Measurements from ENCODE around the gene SLC8A1. TPM values are rescaled to one million over a fixed set of nuclear protein-coding genes. Genes with fewer than 3 reads are reported as not detected.

Gene SLC8A1
- total and polyA plus RNA-seq, 11 donors = 61.9 to 1,521 (median 827) TPM

DNA sequence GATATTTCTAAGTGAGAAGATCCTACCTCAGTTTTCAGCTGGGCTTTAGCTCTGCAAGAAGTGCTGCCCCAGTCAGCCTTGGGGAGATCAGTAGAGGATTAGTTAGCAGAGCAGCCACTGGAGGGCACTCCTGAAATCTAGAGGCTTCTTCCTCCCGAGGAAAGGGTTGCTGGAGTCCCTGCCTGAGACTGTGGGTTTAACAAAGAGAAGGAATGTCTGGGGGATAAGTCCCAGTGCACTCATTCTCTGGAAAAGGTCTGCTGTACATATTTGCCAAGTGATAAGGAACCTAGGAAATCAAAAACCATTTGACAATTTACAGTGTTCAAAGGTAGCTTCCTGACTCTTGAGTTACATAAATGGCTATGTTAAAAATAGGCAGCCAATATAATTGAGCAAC lies 207.2 kb downstream of the SLC8A1 start:
- H3K27ac ChIP-seq = peak overlapping the region in 10 of 12 donors; percentile 23 to 68 (median 54)
- WGBS, 4 donors = 0 to 2% (median 0%) methylated on average over 1 of the region's 1 CpG
- H3K27me3 ChIP-seq = no peaks in the 10 kb centered on the region
- DNase-seq (peak in 4 of 5 donors; percentile 61 to 70 (median 68)), ATAC-seq (peak; percentile 34 to 70 (median 68))
- H3K4me1 ChIP-seq = peaks cover 0 to 76% (median 46%) of the 10 kb centered on the region in 12 donors
- TF ChIP-seq POLR2A (IDR thresholded peaks at IDR 0.05) = no peak
- TF ChIP-seq, protein P1, sequence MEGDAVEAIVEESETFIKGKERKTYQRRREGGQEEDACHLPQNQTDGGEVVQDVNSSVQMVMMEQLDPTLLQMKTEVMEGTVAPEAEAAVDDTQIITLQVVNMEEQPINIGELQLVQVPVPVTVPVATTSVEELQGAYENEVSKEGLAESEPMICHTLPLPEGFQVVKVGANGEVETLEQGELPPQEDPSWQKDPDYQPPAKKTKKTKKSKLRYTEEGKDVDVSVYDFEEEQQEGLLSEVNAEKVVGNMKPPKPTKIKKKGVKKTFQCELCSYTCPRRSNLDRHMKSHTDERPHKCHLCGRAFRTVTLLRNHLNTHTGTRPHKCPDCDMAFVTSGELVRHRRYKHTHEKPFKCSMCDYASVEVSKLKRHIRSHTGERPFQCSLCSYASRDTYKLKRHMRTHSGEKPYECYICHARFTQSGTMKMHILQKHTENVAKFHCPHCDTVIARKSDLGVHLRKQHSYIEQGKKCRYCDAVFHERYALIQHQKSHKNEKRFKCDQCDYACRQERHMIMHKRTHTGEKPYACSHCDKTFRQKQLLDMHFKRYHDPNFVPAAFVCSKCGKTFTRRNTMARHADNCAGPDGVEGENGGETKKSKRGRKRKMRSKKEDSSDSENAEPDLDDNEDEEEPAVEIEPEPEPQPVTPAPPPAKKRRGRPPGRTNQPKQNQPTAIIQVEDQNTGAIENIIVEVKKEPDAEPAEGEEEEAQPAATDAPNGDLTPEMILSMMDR (IDR thresholded peaks at IDR 0.05) = peak; percentile 16 to 65 (median 54)
- H3K36me3 ChIP-seq = no peaks in the 10 kb centered on the region
- intact Hi-C loops (cut with DNase I) = loop anchor here in 5 of 10 donors (2.0 to 10.0 kb wide), 8 partner anchors 110 to 330 kb away; partner anchors contain the start of gene SLC8A1 (in 1 of the 5)
- peaks cover 0 to 4% (median 0%) of the 10 kb centered on the region in 12 donors for H3K9me3 ChIP-seq
- no peak overlapping the region for H3K4me3 ChIP-seq

DNA sequence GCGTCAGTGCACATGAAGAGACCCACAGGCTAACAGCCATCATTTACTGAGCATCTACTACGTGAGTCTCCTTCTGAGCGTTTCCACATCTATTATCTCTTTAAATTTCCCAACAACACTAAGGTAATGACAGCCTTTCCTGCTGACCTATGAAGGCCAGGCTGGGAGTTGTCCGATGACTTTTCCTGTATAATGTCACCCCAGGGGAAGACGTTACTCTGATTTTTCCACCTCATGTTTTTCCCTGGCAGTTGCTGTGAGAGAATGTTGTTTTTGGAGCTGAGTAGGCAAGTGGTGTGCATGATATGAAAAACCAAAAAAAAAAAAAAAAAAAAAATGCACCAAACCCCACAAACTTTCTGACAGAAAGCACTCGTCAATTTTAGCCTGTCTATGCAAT lies 207.6 kb downstream of the SLC8A1 start:
- Histone ChIP-seq H3K36me3 (no peaks in the 10 kb centered on the region), H3K9me3 (peaks cover 0 to 4% (median 0%) of the 10 kb centered on the region in 12 donors), H3K27ac (peak overlapping the region in 10 of 12 donors; percentile 23 to 69 (median 56)), H3K4me3 (no peak overlapping the region), H3K4me1 (peaks cover 0 to 76% (median 50%) of the 10 kb centered on the region in 12 donors), H3K27me3 (no peaks in the 10 kb centered on the region)
- intact Hi-C loops (cut with DNase I) = loop anchor here in 5 of 10 donors (2.0 to 10.0 kb wide), 8 partner anchors 111 to 329 kb away; partner anchors contain the start of gene SLC8A1 (in 1 of the 5)
- DNase-seq = peak in 2 of 5 donors; percentile 35 to 44
- peak in 3 of 4 donors; percentile 35 to 66 (median 40) for ATAC-seq
- 20 to 25% (median 22%) methylated on average over 6 of the region's 6 CpGs for WGBS, 4 donors
- TF ChIP-seq POLR2A (IDR thresholded peaks at IDR 0.05) = no peak

DNA sequence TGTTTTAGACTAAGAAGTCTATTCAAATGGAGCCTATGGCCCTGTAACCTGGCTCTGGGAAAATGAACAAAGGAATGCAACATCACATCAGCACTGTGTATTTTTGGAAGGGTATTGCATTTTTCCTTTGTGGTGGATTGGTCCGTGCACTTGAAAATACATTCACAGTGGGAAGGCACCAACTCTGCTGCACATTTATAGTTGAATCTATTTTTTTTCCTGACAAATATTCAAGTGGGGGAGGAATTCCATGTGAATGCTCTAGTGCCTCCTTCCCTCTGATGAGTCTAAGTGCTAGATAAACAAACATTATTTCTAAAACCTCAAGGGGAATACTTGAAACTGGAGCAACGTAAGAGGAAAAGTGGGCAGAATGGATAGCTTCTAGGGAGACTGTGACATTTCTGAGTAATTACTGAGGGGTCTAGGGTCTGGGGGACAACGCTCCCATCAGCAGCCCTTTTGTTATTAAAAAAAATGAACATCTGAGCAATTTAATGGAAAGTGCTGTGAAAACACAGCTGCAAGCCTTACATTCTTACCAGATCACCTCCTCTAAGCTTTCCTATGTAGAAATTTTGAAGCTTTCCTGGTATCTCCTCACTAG lies 208.2 kb downstream of the SLC8A1 start:
- Histone ChIP-seq H3K27me3 (no peaks in the 10 kb centered on the region), H3K4me1 (peaks cover 0 to 78% (median 51%) of the 10 kb centered on the region in 12 donors), H3K27ac (peak overlapping the region in 10 of 12 donors; percentile 23 to 69 (median 56))

DNA sequence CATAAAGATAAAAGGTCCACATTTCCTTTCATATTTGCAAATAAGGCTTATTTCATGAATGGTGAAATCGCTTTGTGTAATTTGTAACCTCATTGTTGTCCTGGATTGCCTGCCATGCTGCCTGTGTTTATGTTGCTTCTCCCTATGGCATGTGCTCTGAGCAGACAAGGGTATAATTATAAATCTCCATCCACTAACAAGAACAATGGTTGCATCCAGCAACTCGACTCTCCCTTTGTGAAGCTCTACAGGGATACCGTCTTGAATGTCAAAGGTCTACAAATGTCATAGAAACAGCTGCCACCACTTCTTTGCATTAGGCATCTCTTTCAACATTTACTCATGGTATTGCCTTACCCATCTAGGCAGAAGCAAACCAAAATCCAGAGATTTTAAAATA lies 209.6 kb downstream of the SLC8A1 start:
- WGBS, 4 donors = 63 to 82% (median 71%) methylated on average over 3 of the region's 3 CpGs
- H3K9me3 ChIP-seq = peaks cover 0 to 4% (median 0%) of the 10 kb centered on the region in 12 donors
- DNase-seq (no peak), ATAC-seq (no peak)
- no peak overlapping the region for H3K27ac ChIP-seq
- H3K36me3 ChIP-seq = no peaks in the 10 kb centered on the region
- H3K27me3 ChIP-seq = no peaks in the 10 kb centered on the region
- TF ChIP-seq, protein P1 (IDR thresholded peaks at IDR 0.05) = no peak
- no peak for TF ChIP-seq POLR2A (IDR thresholded peaks at IDR 0.05)
- intact Hi-C loops (cut with DNase I) = loop anchor here in 5 of 10 donors (5.0 to 10.0 kb wide), 7 partner anchors 112 to 328 kb away; partner anchors contain the start of gene SLC8A1 (in 1 of the 5)
- H3K4me1 ChIP-seq = peaks cover 0 to 71% (median 48%) of the 10 kb centered on the region in 12 donors
- no peak overlapping the region for H3K4me3 ChIP-seq

More for the DNA sequence above, 208.2 kb downstream of the SLC8A1 start:
- Histone ChIP-seq H3K4me3 (no peak overlapping the region), H3K9me3 (peaks cover 0 to 4% (median 0%) of the 10 kb centered on the region in 12 donors), H3K36me3 (no peaks in the 10 kb centered on the region)
- intact Hi-C loops (cut with DNase I) = loop anchor here in 5 of 10 donors (2.0 to 10.0 kb wide), 8 partner anchors 111 to 329 kb away; partner anchors contain the start of gene SLC8A1 (in 1 of the 5)
- ATAC-seq (no peak), DNase-seq (no peak)
- WGBS, 4 donors = 37 to 46% (median 40%) methylated on average over 3 of the region's 3 CpGs
- TF ChIP-seq, protein P1 (IDR thresholded peaks at IDR 0.05) = no peak
- TF ChIP-seq POLR2A (IDR thresholded peaks at IDR 0.05) = no peak
